ENCODE data around the gene MEIOC. TPM values are rescaled to one million over a fixed set of nuclear protein-coding genes. Genes with fewer than 3 reads are reported as not detected.
A peak's percentile ranks its signal among the peaks of the same experiment; 100 is the strongest.

The MEIOC gene
- total RNA-seq, 1 experiment from 2014 or later = 5.0 TPM

- TF ChIP-seq ATF6 (CRISPR knock-in tag; IDR thresholded peaks at IDR 0.05) (no peak), PREB (CRISPR knock-in tag; IDR thresholded peaks at IDR 0.05; ENCODE audit: borderline replicate concordance) (no peak; the same call in 1 of the 2 replicates), ZBTB43 (CRISPR knock-in tag; IDR thresholded peaks at IDR 0.05) (peak; percentile 89), IRF1 (CRISPR knock-in tag; IDR thresholded peaks at IDR 0.05) (peak; percentile 89), NFYB (CRISPR knock-in tag; conservative IDR thresholded peaks at IDR 0.05; ENCODE audit: low read depth) (peak; percentile 79), CREB1 (CRISPR knock-in tag; IDR thresholded peaks at IDR 0.05) (peak; percentile 91), NR2C2 (CRISPR knock-in tag; IDR thresholded peaks at IDR 0.05) (peak; percentile 69; the same call in 1 of the 2 replicates), GABPB1 (CRISPR knock-in tag; IDR thresholded peaks at IDR 0.05) (no peak), ZNF423 (CRISPR knock-in tag; IDR thresholded peaks at IDR 0.05) (no peak), ZMAT4 (CRISPR knock-in tag; IDR thresholded peaks at IDR 0.05) (no peak), ZNF281 (CRISPR knock-in tag; IDR thresholded peaks at IDR 0.05) (peak; percentile 98)
These were observed at the start of gene MEIOC (continued) for GRCh38 chr17:44655983-44656710.

GRCh38 chr17:44606658-44607057 lies 49.6 kb upstream of the MEIOC start:
- no peaks in the 10 kb centered on the region for H3K9me3 Mint-ChIP-seq
- POLR2A ChIA-PET = no interaction called here
- H3K27ac Mint-ChIP-seq = no peak overlapping the region
- peaks cover 42% of the 10 kb centered on the region for H3K4me1 Mint-ChIP-seq
- no peaks in the 10 kb centered on the region; the same call in 1 of the 2 replicates for H3K27me3 Mint-ChIP-seq (ENCODE audit: low read depth)
- CTCF ChIA-PET = no interaction called here
- ATAC-seq (no peak), DNase-seq (ENCODE audit: low spot score) (no peak)
- no peaks in the 10 kb centered on the region for H3K36me3 Mint-ChIP-seq
- TF ChIP-seq ZBTB43 (CRISPR knock-in tag; IDR thresholded peaks at IDR 0.05) = no peak
- no peak overlapping the region for H3K4me3 Mint-ChIP-seq

Data from WTC11 (cell line).